ENCODE results near the gene PRXL2A.

DNA sequence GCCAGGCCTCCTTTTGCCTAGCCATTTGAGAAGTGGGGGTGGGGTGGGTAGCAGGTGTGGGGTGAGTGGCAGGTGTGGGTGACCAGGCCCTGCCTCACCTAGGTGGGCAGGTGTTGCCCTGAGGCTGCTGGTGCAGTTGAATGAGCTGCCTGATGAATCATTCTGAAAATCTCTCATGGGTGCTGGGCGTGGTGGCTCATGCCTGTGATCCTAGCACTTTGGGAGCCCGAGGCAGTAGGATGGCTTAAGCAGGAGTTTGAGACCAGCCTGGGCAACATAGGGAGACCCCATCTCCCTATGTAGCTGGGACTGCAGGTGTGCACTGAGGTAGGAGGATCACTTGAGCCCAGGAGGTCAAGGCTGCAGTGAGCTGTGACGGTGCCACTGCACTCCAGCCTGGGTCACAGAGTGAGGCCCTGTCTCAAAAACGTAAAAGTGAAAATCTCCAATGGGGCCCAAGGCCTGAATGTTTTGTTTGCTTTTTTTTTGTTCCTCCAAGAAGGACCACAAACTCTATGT lies 63.4 kb downstream of the PRXL2A start:
- TF ChIP-seq, protein P1, sequence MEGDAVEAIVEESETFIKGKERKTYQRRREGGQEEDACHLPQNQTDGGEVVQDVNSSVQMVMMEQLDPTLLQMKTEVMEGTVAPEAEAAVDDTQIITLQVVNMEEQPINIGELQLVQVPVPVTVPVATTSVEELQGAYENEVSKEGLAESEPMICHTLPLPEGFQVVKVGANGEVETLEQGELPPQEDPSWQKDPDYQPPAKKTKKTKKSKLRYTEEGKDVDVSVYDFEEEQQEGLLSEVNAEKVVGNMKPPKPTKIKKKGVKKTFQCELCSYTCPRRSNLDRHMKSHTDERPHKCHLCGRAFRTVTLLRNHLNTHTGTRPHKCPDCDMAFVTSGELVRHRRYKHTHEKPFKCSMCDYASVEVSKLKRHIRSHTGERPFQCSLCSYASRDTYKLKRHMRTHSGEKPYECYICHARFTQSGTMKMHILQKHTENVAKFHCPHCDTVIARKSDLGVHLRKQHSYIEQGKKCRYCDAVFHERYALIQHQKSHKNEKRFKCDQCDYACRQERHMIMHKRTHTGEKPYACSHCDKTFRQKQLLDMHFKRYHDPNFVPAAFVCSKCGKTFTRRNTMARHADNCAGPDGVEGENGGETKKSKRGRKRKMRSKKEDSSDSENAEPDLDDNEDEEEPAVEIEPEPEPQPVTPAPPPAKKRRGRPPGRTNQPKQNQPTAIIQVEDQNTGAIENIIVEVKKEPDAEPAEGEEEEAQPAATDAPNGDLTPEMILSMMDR (IDR thresholded peaks at IDR 0.05) = no peak
- no peak for TF ChIP-seq POLR2AphosphoS5 (IDR thresholded peaks at IDR 0.05)
